C4-2B (cell line): Measurements from ENCODE around the gene PTPRZ1.

Experiments
- H3K27ac ChIP-seq: fragments of 450-650 bp; 2 replicates; pipeline ENCODE4 v1.5.1; 2017
- CTCF ChIP-seq: fragments of 450-650 bp; conservative IDR thresholded peaks from 2 replicates; pipeline ENCODE4 v1.5.1; 2017; ENCODE audit warnings: mild to moderate bottlenecking
- ZFX ChIP-seq: fragments of 450-650 bp; IDR thresholded peaks from 2 replicates; pipeline ENCODE4 v1.6.1; 2017

Gene PTPRZ1

GRCh38 chr7:121936951-121937623 lies 64.1 kb downstream of the PTPRZ1 start:
- H3K27ac ChIP-seq: no peak overlapping the region
- TF ChIP-seq CTCF: no peak
- TF ChIP-seq ZFX: no peak

GRCh38 chr7:121938429-121938996 lies 65.6 kb downstream of the PTPRZ1 start:
- no peak overlapping the region for H3K27ac ChIP-seq
- no peak for TF ChIP-seq ZFX
- no peak for TF ChIP-seq CTCF

- no peak overlapping the region for H3K27ac ChIP-seq
- TF ChIP-seq CTCF (no peak), ZFX (no peak)
Measured at GRCh38 chr7:121940918-121941317, 68.0 kb downstream of the PTPRZ1 start.

- no peak overlapping the region for H3K27ac ChIP-seq
Measured at GRCh38 chr7:121941830-121942229, 68.9 kb downstream of the PTPRZ1 start.

GRCh38 chr7:121945066-121945465 lies 72.1 kb downstream of the PTPRZ1 start:
- no peak overlapping the region for H3K27ac ChIP-seq
- TF ChIP-seq ZFX (no peak), CTCF (no peak)

More at GRCh38 chr7:121941830-121942229, 68.9 kb downstream of the PTPRZ1 start:
- TF ChIP-seq CTCF: no peak
- no peak for TF ChIP-seq ZFX

- no peak for TF ChIP-seq CTCF
- TF ChIP-seq ZFX: no peak
- no peak overlapping the region for H3K27ac ChIP-seq
Measured at GRCh38 chr7:121945480-121946236, 72.7 kb downstream of the PTPRZ1 start.

- no peak overlapping the region for H3K27ac ChIP-seq
- TF ChIP-seq ZFX (no peak), CTCF (no peak)
Measured at GRCh38 chr7:121953164-121953563, 80.2 kb downstream of the PTPRZ1 start.
